AG09309 (cell line): ENCODE results near the gene TNKS1BP1.

Experiments used
- DNase-seq: peaks from one replicate; pipeline ENCODE4 v3.0.0-alpha.2; 2010; ENCODE audit warnings: low read depth
- H3K4me3 ChIP-seq: 2 replicates; pipeline ENCODE4 v1.5.1; 2011; ENCODE audit warnings: mild to moderate bottlenecking, low read depth, low read length, moderate library complexity; ENCODE audit not compliant: control insufficient read depth
- TF ChIP-seq, protein P1 (sequence below): IDR thresholded peaks from 2 replicates; pipeline ENCODE4 v1.5.1; 2011; ENCODE audit warnings: mild to moderate bottlenecking, low read depth, low read length, inconsistent platforms; ENCODE audit not compliant: insufficient read depth, control insufficient read depth; ENCODE audit errors: missing control alignments

TNKS1BP1 gene

GRCh38 chr11:57256119-57256518 lies 68.6 kb downstream of the TNKS1BP1 start:
- H3K4me3 ChIP-seq = no peak overlapping the region
- no peak for DNase-seq
- TF ChIP-seq, protein P1, sequence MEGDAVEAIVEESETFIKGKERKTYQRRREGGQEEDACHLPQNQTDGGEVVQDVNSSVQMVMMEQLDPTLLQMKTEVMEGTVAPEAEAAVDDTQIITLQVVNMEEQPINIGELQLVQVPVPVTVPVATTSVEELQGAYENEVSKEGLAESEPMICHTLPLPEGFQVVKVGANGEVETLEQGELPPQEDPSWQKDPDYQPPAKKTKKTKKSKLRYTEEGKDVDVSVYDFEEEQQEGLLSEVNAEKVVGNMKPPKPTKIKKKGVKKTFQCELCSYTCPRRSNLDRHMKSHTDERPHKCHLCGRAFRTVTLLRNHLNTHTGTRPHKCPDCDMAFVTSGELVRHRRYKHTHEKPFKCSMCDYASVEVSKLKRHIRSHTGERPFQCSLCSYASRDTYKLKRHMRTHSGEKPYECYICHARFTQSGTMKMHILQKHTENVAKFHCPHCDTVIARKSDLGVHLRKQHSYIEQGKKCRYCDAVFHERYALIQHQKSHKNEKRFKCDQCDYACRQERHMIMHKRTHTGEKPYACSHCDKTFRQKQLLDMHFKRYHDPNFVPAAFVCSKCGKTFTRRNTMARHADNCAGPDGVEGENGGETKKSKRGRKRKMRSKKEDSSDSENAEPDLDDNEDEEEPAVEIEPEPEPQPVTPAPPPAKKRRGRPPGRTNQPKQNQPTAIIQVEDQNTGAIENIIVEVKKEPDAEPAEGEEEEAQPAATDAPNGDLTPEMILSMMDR = no peak

- H3K4me3 ChIP-seq = no peak overlapping the region
- TF ChIP-seq, protein P1 = no peak
- DNase-seq = no peak
Observed at GRCh38 chr11:57255618-57256017, 69.1 kb downstream of the TNKS1BP1 start.

- DNase-seq = no peak
- TF ChIP-seq, protein P1 = no peak
Observed at GRCh38 chr11:57254631-57255030, 70.1 kb downstream of the TNKS1BP1 start.

GRCh38 chr11:57251491-57252104 lies 73.2 kb downstream of the TNKS1BP1 start:
- DNase-seq = no peak
- TF ChIP-seq, protein P1 = no peak
- H3K4me3 ChIP-seq = no peak overlapping the region

More at GRCh38 chr11:57254631-57255030, 70.1 kb downstream of the TNKS1BP1 start:
- no peak overlapping the region for H3K4me3 ChIP-seq

GRCh38 chr11:57251037-57251436 lies 73.7 kb downstream of the TNKS1BP1 start:
- DNase-seq = no peak

More at GRCh38 chr11:57251037-57251436, 73.7 kb downstream of the TNKS1BP1 start:
- no peak overlapping the region for H3K4me3 ChIP-seq
- TF ChIP-seq, protein P1 = no peak
